ENCODE measurements around the gene ANKDD1B.

ANKDD1B gene

GRCh38 chr5:75707911-75708509, 96.8 kb downstream of the ANKDD1B start:
- DNase-seq, result no peak

GRCh38 chr5:75710637-75711036, 99.4 kb downstream of the ANKDD1B start:
- no peak for DNase-seq

- DNase-seq, result no peak
These were observed 99.9 kb downstream of the ANKDD1B start for GRCh38 chr5:75711151-75711550.

GRCh38 chr5:75712091-75712490, 100.8 kb downstream of the ANKDD1B start:
- DNase-seq, result no peak

GRCh38 chr5:75716715-75717081, 105.4 kb downstream of the ANKDD1B start:
- no peak for DNase-seq

GRCh38 chr5:75717082-75717922, 106.0 kb downstream of the ANKDD1B start, which contains the start of gene POC5:
Gene POC5 (minus strand): TSS chr5:75717437. CDS start chr5:75712937, 4,500 bp downstream.
- peak; percentile 99 for DNase-seq

GRCh38 chr5:75720882-75721281, 109.6 kb downstream of the ANKDD1B start:
- DNase-seq, result no peak
